K562 (cell line): ENCODE measurements around the gene USP24. TPM values are rescaled to one million over a fixed set of nuclear protein-coding genes. Genes with fewer than 3 reads are reported as not detected.

Source experiments
- ARID2 ChIP-seq: fragments of 450-650 bp; IDR thresholded peaks from 2 replicates; pipeline ENCODE4 v1.6.1; 2017; ENCODE audit warnings: antibody characterized with exemption, mild to moderate bottlenecking
- ATF3 ChIP-seq, 2 experiments: fragments of 450-650 bp in 1 of 2; sonication (generic) in 1 of 2; formaldehyde crosslinking in 1 of 2; IDR thresholded peaks in 1 of 2; conservative IDR thresholded peaks in 1 of 2; 2 replicates each; pipeline versions ENCODE4 v1.6.1 to v1.8.1; 2016 to 2023; ENCODE audit warnings: mild to moderate bottlenecking in 2 of 2, moderate library complexity in 2 of 2, inconsistent platforms in 1 of 2, missing genetic modification reagents in 1 of 2
- CREM ChIP-seq: IDR thresholded peaks from 2 replicates; pipeline ENCODE4 v1.6.1; 2014; ENCODE audit warnings: antibody characterized with exemption, low read depth
- EZH2 ChIP-seq: IDR thresholded peaks from 2 replicates; pipeline ENCODE4 v1.6.1; 2012; ENCODE audit warnings: low read depth, mild to moderate bottlenecking, inconsistent platforms, low read length, borderline replicate concordance
- HDAC2 ChIP-seq: fragments of 450-650 bp; IDR thresholded peaks from 2 replicates; pipeline ENCODE4 v1.6.1; 2016; ENCODE audit warnings: mild to moderate bottlenecking
- HMGXB4 ChIP-seq: sonication (generic); formaldehyde crosslinking; IDR thresholded peaks from 2 replicates; pipeline ENCODE4 v1.8.1; 2023; ENCODE audit warnings: mild to moderate bottlenecking, missing genetic modification reagents
- KAT7 ChIP-seq: sonication (generic); formaldehyde crosslinking; IDR thresholded peaks from 2 replicates; pipeline ENCODE4 v1.8.0; 2022; ENCODE audit warnings: missing genetic modification reagents, mild to moderate bottlenecking, borderline replicate concordance
- LCOR ChIP-seq: sonication (generic); formaldehyde crosslinking; IDR thresholded peaks from 2 replicates; pipeline ENCODE4 v1.8.0; 2022; ENCODE audit warnings: mild to moderate bottlenecking, missing genetic modification reagents
- MCM7 ChIP-seq, 2 experiments: fragments of 450-650 bp; IDR thresholded peaks; 2 replicates each; pipeline ENCODE4 v1.6.1; 2016 to 2018
- PATZ1 ChIP-seq: fragments of 250-450 bp; sonication (Bioruptor Pico); IDR thresholded peaks from 2 replicates; pipeline ENCODE4 v1.5.0; 2020; ENCODE audit warnings: mild to moderate bottlenecking, borderline replicate concordance
- RAD51 ChIP-seq: fragments of 450-650 bp; IDR thresholded peaks from 2 replicates; pipeline ENCODE4 v1.7.1; 2016; ENCODE audit warnings: low read depth, mild to moderate bottlenecking, borderline replicate concordance
- RBM17 ChIP-seq: fragments of 200-400 bp; formaldehyde crosslinking; IDR thresholded peaks from 2 replicates; pipeline ENCODE4 v1.6.1; 2017; ENCODE audit warnings: low read depth, mild to moderate bottlenecking, low read length, borderline replicate concordance
- RHOXF2B ChIP-seq: fragments of 250-450 bp; sonication (Bioruptor Pico); conservative IDR thresholded peaks from 2 replicates; pipeline ENCODE4 v1.5.1; 2021
- SIN3A ChIP-seq, 2 experiments: fragments of 150-350 bp in 1 of 2; IDR thresholded peaks; 2 replicates each; pipeline ENCODE4 v1.6.1; 2011 to 2016; ENCODE audit warnings: borderline replicate concordance in 2 of 2, low read depth in 2 of 2, low read length in 2 of 2, mild to moderate bottlenecking in 2 of 2, moderate library complexity in 2 of 2; ENCODE audit not compliant: control insufficient read depth in 1 of 2
- SMARCE1 ChIP-seq: fragments of 450-650 bp; IDR thresholded peaks from 2 replicates; pipeline ENCODE4 v1.7.1; 2016; ENCODE audit warnings: mild to moderate bottlenecking
- SUPT5H ChIP-seq: fragments of 450-650 bp; IDR thresholded peaks from 2 replicates; pipeline ENCODE4 v1.6.1; 2016
- ZNF274 ChIP-seq: IDR thresholded peaks from 2 replicates; pipeline ENCODE4 v1.6.1; 2011; ENCODE audit warnings: low read depth, mild to moderate bottlenecking, low read length, moderate library complexity, borderline replicate concordance
- ZNF699 ChIP-seq: fragments of 250-450 bp; sonication (Bioruptor Pico); IDR thresholded peaks from 2 replicates; pipeline ENCODE4 v1.8.0; 2021; ENCODE audit warnings: mild to moderate bottlenecking, moderate library complexity; ENCODE audit not compliant: insufficient replicate concordance
- ZNF76 ChIP-seq: fragments of 250-450 bp; sonication (Bioruptor Pico); IDR thresholded peaks from 2 replicates; pipeline ENCODE4 v1.4.0; 2020; ENCODE audit warnings: mild to moderate bottlenecking, moderate library complexity, borderline replicate concordance
- polyA plus RNA-seq, 8 experiments: library from polyadenylated mRNA; depleted of rRNA in 4 of 8; stranded (reverse) in 5 of 8; unstranded in 3 of 8; fragments of >200 nt; fragmentation: Nextera tagmentation in 2 of 8; fragmentation: Illumina TruSeq in 1 of 8; extraction: Ambion mirVana in 2 of 8; extraction: Trizol in 1 of 8; gene quantifications; 2 replicates each; pipeline versions ENCODE4 v1.2.1 to v1.2.3, GENCODE V29; 2011 to 2014; ENCODE audit warnings: inconsistent platforms in 1 of 8, missing spikeins in 1 of 8
- total RNA-seq, 7 experiments: library from RNA; depleted of rRNA in 6 of 7; stranded (reverse); fragments of >200 nt in 6 of 7; fragmentation: Illumina TruSeq in 2 of 7; extraction: Trizol in 2 of 7; gene quantifications; 2 replicates each; pipeline versions ENCODE4 v1.2.1 to v1.2.3, GENCODE V29; 2011 to 2021; ENCODE audit warnings: low replicate concordance in 1 of 7
- TF ChIP-seq, protein P1 (sequence below): sonication (generic); formaldehyde crosslinking; IDR thresholded peaks from 2 replicates; pipeline ENCODE4 v1.8.1; 2023; ENCODE audit warnings: missing genetic modification reagents, mild to moderate bottlenecking, borderline replicate concordance

The USP24 gene
- total and polyA plus RNA-seq, 9 of the 15 experiments (the other 6 are each of a cell fraction or from before 2014, with no cell fraction given): 7.7 to 62.6 (median 36.8) TPM

DNA sequence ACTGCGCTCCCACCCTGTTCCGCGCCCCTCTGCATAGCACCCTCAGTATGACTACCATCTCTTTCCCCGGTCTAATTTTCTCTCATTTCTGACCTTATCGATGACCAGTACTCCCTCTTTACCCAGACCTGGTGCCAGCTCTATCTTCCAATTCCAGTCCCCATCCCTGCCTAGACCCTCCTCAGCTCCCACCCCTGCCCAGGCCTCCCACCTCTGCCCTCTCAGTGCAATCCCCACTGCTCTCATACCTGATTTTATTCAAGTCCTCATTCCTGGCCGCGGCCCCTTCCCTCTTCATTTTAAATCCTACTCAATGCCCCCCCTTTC lies 1.3 kb downstream of the USP24 start (continued):
- TF ChIP-seq, protein P1, sequence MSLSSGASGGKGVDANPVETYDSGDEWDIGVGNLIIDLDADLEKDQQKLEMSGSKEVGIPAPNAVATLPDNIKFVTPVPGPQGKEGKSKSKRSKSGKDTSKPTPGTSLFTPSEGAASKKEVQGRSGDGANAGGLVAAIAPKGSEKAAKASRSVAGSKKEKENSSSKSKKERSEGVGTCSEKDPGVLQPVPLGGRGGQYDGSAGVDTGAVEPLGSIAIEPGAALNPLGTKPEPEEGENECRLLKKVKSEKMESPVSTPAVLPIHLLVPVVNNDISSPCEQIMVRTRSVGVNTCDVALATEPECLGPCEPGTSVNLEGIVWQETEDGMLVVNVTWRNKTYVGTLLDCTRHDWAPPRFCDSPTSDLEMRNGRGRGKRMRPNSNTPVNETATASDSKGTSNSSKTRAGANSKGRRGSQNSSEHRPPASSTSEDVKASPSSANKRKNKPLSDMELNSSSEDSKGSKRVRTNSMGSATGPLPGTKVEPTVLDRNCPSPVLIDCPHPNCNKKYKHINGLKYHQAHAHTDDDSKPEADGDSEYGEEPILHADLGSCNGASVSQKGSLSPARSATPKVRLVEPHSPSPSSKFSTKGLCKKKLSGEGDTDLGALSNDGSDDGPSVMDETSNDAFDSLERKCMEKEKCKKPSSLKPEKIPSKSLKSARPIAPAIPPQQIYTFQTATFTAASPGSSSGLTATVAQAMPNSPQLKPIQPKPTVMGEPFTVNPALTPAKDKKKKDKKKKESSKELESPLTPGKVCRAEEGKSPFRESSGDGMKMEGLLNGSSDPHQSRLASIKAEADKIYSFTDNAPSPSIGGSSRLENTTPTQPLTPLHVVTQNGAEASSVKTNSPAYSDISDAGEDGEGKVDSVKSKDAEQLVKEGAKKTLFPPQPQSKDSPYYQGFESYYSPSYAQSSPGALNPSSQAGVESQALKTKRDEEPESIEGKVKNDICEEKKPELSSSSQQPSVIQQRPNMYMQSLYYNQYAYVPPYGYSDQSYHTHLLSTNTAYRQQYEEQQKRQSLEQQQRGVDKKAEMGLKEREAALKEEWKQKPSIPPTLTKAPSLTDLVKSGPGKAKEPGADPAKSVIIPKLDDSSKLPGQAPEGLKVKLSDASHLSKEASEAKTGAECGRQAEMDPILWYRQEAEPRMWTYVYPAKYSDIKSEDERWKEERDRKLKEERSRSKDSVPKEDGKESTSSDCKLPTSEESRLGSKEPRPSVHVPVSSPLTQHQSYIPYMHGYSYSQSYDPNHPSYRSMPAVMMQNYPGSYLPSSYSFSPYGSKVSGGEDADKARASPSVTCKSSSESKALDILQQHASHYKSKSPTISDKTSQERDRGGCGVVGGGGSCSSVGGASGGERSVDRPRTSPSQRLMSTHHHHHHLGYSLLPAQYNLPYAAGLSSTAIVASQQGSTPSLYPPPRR (CRISPR knock-in tag): no peak
- TF ChIP-seq SMARCE1 (peak; percentile 16; the same call in 1 of the 2 replicates), ATF3 (IDR thresholded peaks at IDR 0.05) (no peak), ATF3 (CRISPR knock-in tag; conservative IDR thresholded peaks at IDR 0.05) (no peak), MCM7 (IDR thresholded peaks at IDR 0.05) (no peak), HDAC2 (0 out of 2 replicates have a peak, but pooled peaks have one; percentile 11), LCOR (CRISPR knock-in tag) (no peak), SIN3A (IDR thresholded peaks at IDR 0.05; ENCODE audit: borderline replicate concordance in 2 of 2, control insufficient read depth in 1 of 2, low read depth in 2 of 2, low read length in 2 of 2) (0 out of 4 replicates have a peak, but pooled peaks of 1 of the 2 experiments have one; percentile 2), EZH2 (no peak), HMGXB4 (CRISPR knock-in tag) (no peak), RAD51 (no peak), ZNF699 (CRISPR knock-in tag) (no peak), PATZ1 (CRISPR knock-in tag) (no peak), RBM17 (no peak), RHOXF2B (CRISPR knock-in tag) (no peak), KAT7 (CRISPR knock-in tag) (0 out of 2 replicates have a peak, but pooled peaks have one; percentile 32), CREM (no peak), ZNF274 (no peak), ZNF76 (CRISPR knock-in tag) (no peak), SUPT5H (no peak), ARID2 (0 out of 2 replicates have a peak, but pooled peaks have one; percentile 5)
